CD14-positive monocyte (primary cell): Measurements from ENCODE around the gene IFT25. TPM values are rescaled to one million over a fixed set of nuclear protein-coding genes. Genes with fewer than 3 reads are reported as not detected.
A peak's percentile ranks its signal among the peaks of the same experiment; 100 is the strongest.
"Not testable (repeated sequence)": the region's sequence is repeated elsewhere in the genome, so short reads cannot be mapped to it uniquely, and the experiment has no call there.

Source experiments
- DNase-seq, 3 donors: peaks; one replicate each; pipeline ENCODE4 v3.0.0-alpha.2; 2011 to 2022
- H2AFZ ChIP-seq: 2 replicates; pipeline ENCODE4 v1.6.0; 2012; ENCODE audit warnings: mild to moderate bottlenecking, low read depth, low read length, inconsistent platforms; ENCODE audit not compliant: insufficient read depth, poor library complexity, severe bottlenecking
- H3K27ac ChIP-seq, 2 donors: 1 replicate in 1 of 2; 2 replicates in 1 of 2; pipeline ENCODE4 v1.5.1; 2012 to 2013; ENCODE audit warnings: low read length in 2 of 2, control low read depth in 1 of 2, inconsistent platforms in 1 of 2, low read depth in 1 of 2, mild to moderate bottlenecking in 1 of 2
- H3K27me3 ChIP-seq, 2 donors: one replicate each; pipeline versions ENCODE4 v1.6.0 to v1.6.1; 2011 to 2013; ENCODE audit warnings: low read length in 2 of 2; ENCODE audit not compliant: control insufficient read depth in 2 of 2, insufficient read depth in 2 of 2
- H3K36me3 ChIP-seq, 2 donors: replicated peaks in 1 of 2; 1 replicate in 1 of 2; 2 replicates in 1 of 2; pipeline versions ENCODE4 v1.5.1 to v1.6.1; 2012 to 2013; ENCODE audit warnings: low read length in 2 of 2, control low read depth in 1 of 2, inconsistent platforms in 1 of 2, mild to moderate bottlenecking in 1 of 2; ENCODE audit not compliant: insufficient read depth in 2 of 2, control insufficient read depth in 1 of 2
- H3K4me1 ChIP-seq, 2 donors: 1 replicate in 1 of 2; 2 replicates in 1 of 2; pipeline versions ENCODE4 v1.5.1 to v1.6.1; 2012 to 2013; ENCODE audit warnings: low read length in 2 of 2, control low read depth in 1 of 2, inconsistent platforms in 1 of 2, mild to moderate bottlenecking in 1 of 2, moderate library complexity in 1 of 2; ENCODE audit not compliant: insufficient read depth in 2 of 2, control insufficient read depth in 1 of 2
- H3K4me2 ChIP-seq: replicated peaks from 2 replicates; pipeline ENCODE3; 2012; ENCODE audit warnings: low read length, moderate library complexity, mild to moderate bottlenecking; ENCODE audit not compliant: poor library complexity, severe bottlenecking; ENCODE audit errors: extremely low read depth
- H3K4me3 ChIP-seq, 3 experiments: fragments of 200-600 bp in 1 of 3; sonication (generic) in 1 of 3; replicated peaks in 1 of 3; 1 replicate in 2 of 3; 2 replicates in 1 of 3; pipeline ENCODE4 v1.5.1; 2011 to 2013; ENCODE audit warnings: low read length in 3 of 3, mild to moderate bottlenecking in 3 of 3, control low read depth in 2 of 3, low read depth in 2 of 3, inconsistent platforms in 1 of 3, moderate library complexity in 1 of 3
- H3K79me2 ChIP-seq: 2 replicates; pipeline ENCODE4 v1.6.0; 2012; ENCODE audit warnings: mild to moderate bottlenecking, control low read depth, inconsistent platforms, low read length, moderate library complexity; ENCODE audit not compliant: insufficient read depth
- H3K9ac ChIP-seq: 2 replicates; pipeline ENCODE4 v1.6.0; 2017; ENCODE audit warnings: low read length, mild to moderate bottlenecking; ENCODE audit not compliant: insufficient read depth, poor library complexity, severe bottlenecking
- H3K9me3 ChIP-seq, 2 donors: replicated peaks in 1 of 2; 1 replicate in 1 of 2; 2 replicates in 1 of 2; pipeline versions ENCODE4 v1.5.1 to v1.6.1; 2012 to 2013; ENCODE audit warnings: low read length in 2 of 2, control low read depth in 1 of 2; ENCODE audit not compliant: control insufficient read depth in 1 of 2, insufficient read depth in 1 of 2
- H4K20me1 ChIP-seq: 2 replicates; pipeline ENCODE4 v1.6.0; 2012; ENCODE audit warnings: mild to moderate bottlenecking, low read length, control low read depth, moderate library complexity; ENCODE audit not compliant: insufficient read depth
- H3K27ac Mint-ChIP-seq, 7 donors: one replicate each; pipeline ENCODE4 v1.8.0; 2020; ENCODE audit warnings: mild to moderate bottlenecking in 7 of 7, mixed read lengths in 7 of 7, moderate library complexity in 6 of 7, inconsistent platforms in 2 of 7
- H3K27me3 Mint-ChIP-seq, 3 donors: one replicate each; pipeline ENCODE4 v1.8.0; 2021 to 2022; ENCODE audit warnings: low read depth in 3 of 3, mild to moderate bottlenecking in 3 of 3, mixed read lengths in 3 of 3, moderate library complexity in 3 of 3, inconsistent platforms in 1 of 3
- H3K36me3 Mint-ChIP-seq, 2 donors: one replicate each; pipeline ENCODE4 v1.8.0; 2020; ENCODE audit warnings: mixed read lengths in 2 of 2, inconsistent platforms in 1 of 2, mild to moderate bottlenecking in 1 of 2
- H3K4me1 Mint-ChIP-seq: one replicate; pipeline ENCODE4 v1.8.0; 2020; ENCODE audit warnings: mild to moderate bottlenecking, mixed read lengths
- H3K4me3 Mint-ChIP-seq, 2 donors: one replicate each; pipeline ENCODE4 v1.8.0; 2020; ENCODE audit warnings: mild to moderate bottlenecking in 2 of 2, mixed read lengths in 2 of 2, moderate library complexity in 1 of 2
- H3K9me3 Mint-ChIP-seq, 7 donors: one replicate each; pipeline ENCODE4 v1.8.0; 2020 to 2022; ENCODE audit warnings: mixed read lengths in 7 of 7, mild to moderate bottlenecking in 6 of 7, moderate library complexity in 6 of 7, inconsistent platforms in 2 of 7
- WGBS: methylation state at CpG from one replicate; pipeline ENCODE4 v1.1.5; 2013; ENCODE audit warnings: missing lambda C conversion rate; ENCODE audit not compliant: insufficient coverage; 5-methylcytosine and 5-hydroxymethylcytosine counted together
- intact Hi-C, 2 donors: fragments of 100-400 bp; cut with micrococcal nuclease; formaldehyde crosslinking; loops; one replicate each; pipeline versions ENCODE4 v1.15.0 to v1.15.1; 2023
- polyA minus RNA-seq: library from RNA; depleted of rRNA, polyadenylated mRNA; stranded (reverse); fragments of >200 nt; gene quantifications from 2 replicates; pipeline ENCODE4 v1.2.3, GENCODE V29; 2012
- polyA plus RNA-seq, 3 donors: library from polyadenylated mRNA; depleted of rRNA in 1 of 3; unstranded in 2 of 3; stranded (reverse) in 1 of 3; fragments of 300-500 nt in 2 of 3; fragments of >200 nt in 1 of 3; fragmentation: Illumina TruSeq in 2 of 3; gene quantifications; 1 replicate in 2 of 3; 2 replicates in 1 of 3; pipeline ENCODE4 v1.2.3, GENCODE V29; 2012 to 2021
- total RNA-seq, 12 experiments: library from RNA in 1 of 12; stranded (reverse) in 1 of 12; fragments of 120-200 nt in 1 of 12; gene quantifications; one replicate each; pipeline ENCODE4 v1.2.4 and lab custom pipeline; 2013 to 2026; ENCODE audit warnings: mixed read lengths in 6 of 12, inconsistent platforms in 1 of 12
- TF ChIP-seq, protein P1 (sequence below): fragments of 200-600 bp; IDR thresholded peaks from one replicate; pipeline ENCODE4 v1.8.0; 2022; ENCODE audit warnings: antibody characterized with exemption, mild to moderate bottlenecking

IFT25 gene
- total RNA-seq (2013) = 27.3 TPM
- polyA plus RNA-seq (10 to 100 TPM; 17.1 to 30.6 (median 27.8) TPM), polyA minus RNA-seq (4.6 and 5.4 TPM in 2 replicates), total RNA-seq (lab: John Stamatoyannopoulos, UW) (2.4 to 13.1 (median 8.6) reads per million in 11 experiments)

- Histone ChIP-seq H4K20me1 (no peaks in the 10 kb centered on the region), H3K4me3 (peak within 1 kb of the TSS; percentile 64 to 96 (median 82)), H3K27me3 (no peaks in the 10 kb centered on the region), H3K4me2 (peak within 1 kb of the TSS; percentile 80), H3K9ac (peak within 1 kb of the TSS; percentile 81), H3K9me3 (no peaks in the 10 kb centered on the region), H3K79me2 (peaks cover 35% of the 10 kb centered on the region), H2AFZ (peak within 1 kb of the TSS; percentile 100), H3K4me1 (peaks cover 18 to 22% of the 10 kb centered on the region in 2 donors), H3K27ac (peak within 1 kb of the TSS; percentile 51 to 78), H3K36me3 (no peaks in the 10 kb centered on the region)
- WGBS = under 1% methylated on average over 73 of the region's 90 CpGs
- peaks cover 22% of the 10 kb centered on the region for H3K4me1 Mint-ChIP-seq
- intact Hi-C loops = loop anchor here (2.0 to 10.0 kb wide), 7 partner anchors 55 to 819 kb away; partner anchors contain the start of genes TCEANC2 (in 2 of the 2), TMEM59 (in 2 of the 2), NDC1 (in 1 of the 2) and PARS2 (in 1 of the 2)
- H3K9me3 Mint-ChIP-seq = no peaks in the 10 kb centered on the region
- TF ChIP-seq, protein P1, sequence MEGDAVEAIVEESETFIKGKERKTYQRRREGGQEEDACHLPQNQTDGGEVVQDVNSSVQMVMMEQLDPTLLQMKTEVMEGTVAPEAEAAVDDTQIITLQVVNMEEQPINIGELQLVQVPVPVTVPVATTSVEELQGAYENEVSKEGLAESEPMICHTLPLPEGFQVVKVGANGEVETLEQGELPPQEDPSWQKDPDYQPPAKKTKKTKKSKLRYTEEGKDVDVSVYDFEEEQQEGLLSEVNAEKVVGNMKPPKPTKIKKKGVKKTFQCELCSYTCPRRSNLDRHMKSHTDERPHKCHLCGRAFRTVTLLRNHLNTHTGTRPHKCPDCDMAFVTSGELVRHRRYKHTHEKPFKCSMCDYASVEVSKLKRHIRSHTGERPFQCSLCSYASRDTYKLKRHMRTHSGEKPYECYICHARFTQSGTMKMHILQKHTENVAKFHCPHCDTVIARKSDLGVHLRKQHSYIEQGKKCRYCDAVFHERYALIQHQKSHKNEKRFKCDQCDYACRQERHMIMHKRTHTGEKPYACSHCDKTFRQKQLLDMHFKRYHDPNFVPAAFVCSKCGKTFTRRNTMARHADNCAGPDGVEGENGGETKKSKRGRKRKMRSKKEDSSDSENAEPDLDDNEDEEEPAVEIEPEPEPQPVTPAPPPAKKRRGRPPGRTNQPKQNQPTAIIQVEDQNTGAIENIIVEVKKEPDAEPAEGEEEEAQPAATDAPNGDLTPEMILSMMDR = no peak
- peak within 1 kb of the TSS; percentile 94 to 96 for H3K4me3 Mint-ChIP-seq
- peak within 1 kb of the TSS; percentile 87 to 94 (median 92) for H3K27ac Mint-ChIP-seq
- H3K27me3 Mint-ChIP-seq = no peaks in the 10 kb centered on the region
- peaks cover 0 to 2% of the 10 kb centered on the region in 2 donors for H3K36me3 Mint-ChIP-seq
- peak; percentile 93 to 97 (median 97) for DNase-seq
Measured at GRCh38 chr1:53945433-53946251, at the start of gene IFT25. Gene IFT25, minus strand, starts transcription at chr1:53945699. Its CDS starts 5,617 bp downstream, at chr1:53940082.

DNA sequence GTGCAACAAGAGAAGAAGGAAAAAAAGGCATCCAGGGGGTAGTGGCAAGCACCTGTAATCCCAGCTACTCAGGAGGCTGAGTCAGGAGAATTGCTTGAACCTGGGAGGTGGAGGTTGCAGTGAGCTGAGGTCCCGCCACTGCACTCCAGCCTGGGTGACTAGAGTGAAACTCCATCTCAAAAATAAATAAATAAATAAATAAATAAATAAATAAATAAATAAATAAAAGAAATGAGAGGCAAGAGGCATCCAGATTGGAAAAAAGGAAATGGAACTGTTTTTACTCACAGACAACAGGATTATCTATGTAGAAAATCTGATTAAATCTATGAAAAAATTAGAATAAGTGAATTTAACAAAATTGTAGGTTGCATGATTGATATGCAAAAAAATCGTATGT is 49.0 kb upstream of the IFT25 start:
- H3K4me3 Mint-ChIP-seq, H3K9ac ChIP-seq, DNase-seq, H3K27me3 Mint-ChIP-seq, intact Hi-C loops, H3K36me3 Mint-ChIP-seq, H3K27ac Mint-ChIP-seq, H4K20me1 ChIP-seq, H3K27ac ChIP-seq, H3K4me2 ChIP-seq, H3K4me1 Mint-ChIP-seq, H3K79me2 ChIP-seq, H2AFZ ChIP-seq, H3K27me3 ChIP-seq, H3K4me3 ChIP-seq, H3K36me3 ChIP-seq, H3K4me1 ChIP-seq: not testable (repeated sequence)
- WGBS = no CpG with 5 or more reads among the region's 2 CpGs
- H3K9me3 ChIP-seq = peaks cover 0 to 18% of the 10 kb centered on the region in 2 donors
- H3K9me3 Mint-ChIP-seq = peaks cover 0 to 14% (median 9%) of the 10 kb centered on the region in 7 donors
